K562 (cell line): ENCODE data around the gene TP73. TPM values are rescaled to one million over a fixed set of nuclear protein-coding genes. Genes with fewer than 3 reads are reported as not detected.
A peak's percentile ranks its signal among the peaks of the same experiment; 100 is the strongest.

Experiments used
- ATAC-seq: fragments of 200-7000 bp; cut with Tn5 transposase; 3 replicates; pipeline ENCODE4 v1.9.1; 2020; ENCODE audit warnings: moderate library complexity
- BruUV-seq: library from RNA; stranded (reverse); fragments of 400-500 nt; replicated peaks from 2 replicates; lab custom pipeline; 2021; lab: Mats Ljungman, UMichigan
- CTCF ChIA-PET: fragments of 300-600 bp; formaldehyde crosslinking; extraction: SDS; loops from one replicate; lab custom pipeline; 2021; ENCODE audit warnings: low intra/inter-chr PET ratio; lab: Yijun Ruan, JAX
- POLR2A ChIA-PET: fragments of 300-600, 350-650 bp; sonication (Branson Sonifier 250); formaldehyde crosslinking; extraction: SDS; loops from one replicate; lab custom pipeline; 2021; ENCODE audit warnings: antibody characterized with exemption, inconsistent platforms; lab: Yijun Ruan, JAX
- DNase-seq, 4 experiments: peaks; one replicate each; pipeline versions ENCODE4 v3.0.0 to v3.0.0-alpha.2; 2011 to 2018; ENCODE audit warnings: low spot score in 3 of 4, mixed read lengths in 3 of 4; ENCODE audit errors: extremely low read depth in 1 of 4
- FAIRE-seq: peaks from 2 replicates; lab custom pipeline; 2011; peaks lifted over from hg19 to GRCh38; lab: Jason Lieb, UNC
- H2AFZ ChIP-seq: 2 replicates; pipeline ENCODE4 v1.6.0; 2011; ENCODE audit warnings: low read depth, low read length, control low read depth, inconsistent platforms
- H3K27ac ChIP-seq: fragments of 200-600 bp; 3 replicates; pipeline ENCODE4 v1.8.0; 2011; ENCODE audit warnings: low read depth, mild to moderate bottlenecking, control low read depth, inconsistent platforms, low read length, moderate library complexity, mixed read lengths; ENCODE audit errors: extremely low read depth
- H3K27me3 ChIP-seq, 2 experiments: fragments of 300-600 bp in 1 of 2; 2 replicates in 1 of 2; 3 replicates in 1 of 2; pipeline versions ENCODE4 v1.6.0 to v1.8.0; 2011; ENCODE audit warnings: inconsistent platforms in 2 of 2, low read length in 2 of 2, mild to moderate bottlenecking in 1 of 2, mixed read lengths in 1 of 2, moderate library complexity in 1 of 2; ENCODE audit not compliant: control insufficient read depth in 2 of 2, insufficient read depth in 2 of 2
- H3K36me3 ChIP-seq: fragments of 300-600 bp; 3 replicates; pipeline ENCODE4 v1.8.0; 2011; ENCODE audit warnings: mild to moderate bottlenecking, low read length, inconsistent platforms; ENCODE audit not compliant: control insufficient read depth, insufficient read depth
- H3K4me1 ChIP-seq, 2 experiments: fragments of 200-600 bp in 1 of 2; replicated peaks in 1 of 2; 2 replicates in 1 of 2; 3 replicates in 1 of 2; pipeline versions ENCODE4 v1.5.1 to v1.8.0; 2011; ENCODE audit warnings: inconsistent platforms in 2 of 2, low read length in 2 of 2, mild to moderate bottlenecking in 1 of 2, mixed read lengths in 1 of 2, moderate library complexity in 1 of 2; ENCODE audit not compliant: control insufficient read depth in 2 of 2, insufficient read depth in 2 of 2
- H3K4me2 ChIP-seq: 2 replicates; pipeline ENCODE4 v1.6.1; 2011; ENCODE audit warnings: low read length, control low read depth, inconsistent platforms, mixed read lengths; ENCODE audit not compliant: insufficient read depth
- H3K4me3 ChIP-seq: fragments of 200-600 bp; sonication (generic), shearing (Covaris generic); 2 replicates; pipeline ENCODE4 v1.5.1; 2016; ENCODE audit warnings: control low read depth, inconsistent platforms
- H3K79me2 ChIP-seq: fragments of 200-600 bp; 3 replicates; pipeline ENCODE4 v1.8.0; 2011; ENCODE audit warnings: low read length, inconsistent platforms; ENCODE audit not compliant: control insufficient read depth, insufficient read depth
- H3K9ac ChIP-seq, 2 experiments: 2 replicates each; pipeline versions ENCODE4 v1.6.0 to v1.6.1; 2011; ENCODE audit warnings: low read depth in 2 of 2, low read length in 2 of 2, control low read depth in 1 of 2, inconsistent platforms in 1 of 2, mild to moderate bottlenecking in 1 of 2, mixed read lengths in 1 of 2; ENCODE audit not compliant: insufficient read depth in 1 of 2
- H3K9me1 ChIP-seq: one replicate; pipeline ENCODE4 v1.6.0; 2011; ENCODE audit warnings: inconsistent platforms, mild to moderate bottlenecking, low read length, moderate library complexity; ENCODE audit not compliant: control insufficient read depth, insufficient read depth
- H3K9me3 ChIP-seq: replicated peaks from 2 replicates; pipeline ENCODE4 v1.5.1; 2011; ENCODE audit warnings: low read depth, low read length, inconsistent platforms; ENCODE audit not compliant: control insufficient read depth, insufficient read depth
- H4K20me1 ChIP-seq: replicated peaks from 2 replicates; pipeline ENCODE4 v1.6.1; 2011; ENCODE audit warnings: low read length, inconsistent platforms, mixed read lengths; ENCODE audit not compliant: control insufficient read depth, insufficient read depth
- HDAC1 ChIP-seq, 2 experiments: fragments of 450-650 bp; IDR thresholded peaks; 2 replicates each; pipeline ENCODE4 v1.6.1; 2016 to 2017; ENCODE audit warnings: inconsistent platforms in 1 of 2, mild to moderate bottlenecking in 1 of 2, moderate library complexity in 1 of 2
- HMGN3 ChIP-seq: IDR thresholded peaks from 2 replicates; pipeline ENCODE4 v1.6.1; 2011; ENCODE audit warnings: borderline replicate concordance, low read depth, mild to moderate bottlenecking, mixed read lengths, low read length; ENCODE audit not compliant: insufficient read length; ENCODE audit errors: extremely low read depth
- MAZ ChIP-seq, 2 experiments: fragments of 450-650 bp in 1 of 2; sonication (generic) in 1 of 2; formaldehyde crosslinking; IDR thresholded peaks in 1 of 2; conservative IDR thresholded peaks in 1 of 2; 2 replicates each; pipeline versions ENCODE4 v1.4.0 to v1.5.0; 2020; ENCODE audit warnings: mild to moderate bottlenecking in 1 of 2, missing genetic modification reagents in 1 of 2
- NCOA6 ChIP-seq: fragments of 450-650 bp; IDR thresholded peaks from 2 replicates; pipeline ENCODE4 v1.6.1; 2017; ENCODE audit warnings: mild to moderate bottlenecking
- NR1H2 ChIP-seq: sonication (generic); formaldehyde crosslinking; IDR thresholded peaks from 2 replicates; pipeline ENCODE4 v1.4.0; 2020; ENCODE audit warnings: mild to moderate bottlenecking, missing genetic modification reagents
- POLR2H ChIP-seq: IDR thresholded peaks from 2 replicates; pipeline ENCODE4 v1.6.1; 2016; ENCODE audit warnings: missing genetic modification characterization, low read depth, mild to moderate bottlenecking, control low read depth, missing compliant biosample characterization, moderate library complexity
- RBM14 ChIP-seq: fragments of 200-400 bp; formaldehyde crosslinking; IDR thresholded peaks from 2 replicates; pipeline ENCODE4 v1.6.1; 2018; ENCODE audit warnings: low read depth, mild to moderate bottlenecking, low read length, moderate library complexity, borderline replicate concordance; ENCODE audit not compliant: insufficient read depth
- TEAD4 ChIP-seq, 2 experiments: sonication (generic) in 1 of 2; formaldehyde crosslinking in 1 of 2; IDR thresholded peaks; 2 replicates each; pipeline versions ENCODE4 v1.6.1 to v1.8.0; 2012 to 2022; ENCODE audit warnings: borderline replicate concordance in 1 of 2, inconsistent platforms in 1 of 2, low read length in 1 of 2, mild to moderate bottlenecking in 1 of 2, missing genetic modification reagents in 1 of 2
- THAP7 ChIP-seq: fragments of 250-450 bp; sonication (Bioruptor Pico); IDR thresholded peaks from 2 replicates; pipeline ENCODE4 v1.5.0; 2021
- ZBTB2 ChIP-seq: fragments of 450-650 bp; IDR thresholded peaks from 2 replicates; pipeline ENCODE4 v1.6.1; 2016; ENCODE audit warnings: antibody characterized with exemption
- WGBS: fragments of 100-300 bp; shearing (Covaris generic); methylation state at CpG from one replicate; pipeline ENCODE4 v1.1.6; 2016; ENCODE audit warnings: low coverage, mixed read lengths; ENCODE audit not compliant: insufficient coverage; ENCODE audit errors: missing lambda C conversion rate; 5-methylcytosine and 5-hydroxymethylcytosine counted together
- in situ Hi-C: fragments of 300-500 bp; cut with MboI; formaldehyde crosslinking; loops from 4 replicates; pipeline ENCODE4 v1.15.0; 2018; ENCODE audit warnings: inconsistent platforms, mixed read lengths
- intact Hi-C: fragments of 100-400 bp; cut with micrococcal nuclease; formaldehyde crosslinking; loops from 2 replicates; pipeline ENCODE4 v1.14.2; 2022
- polyA plus RNA-seq, 8 experiments: library from polyadenylated mRNA; depleted of rRNA in 4 of 8; stranded (reverse) in 5 of 8; unstranded in 3 of 8; fragments of >200 nt; fragmentation: Nextera tagmentation in 2 of 8; fragmentation: Illumina TruSeq in 1 of 8; extraction: Ambion mirVana in 2 of 8; extraction: Trizol in 1 of 8; gene quantifications; 2 replicates each; pipeline versions ENCODE4 v1.2.1 to v1.2.3, GENCODE V29; 2011 to 2014; ENCODE audit warnings: inconsistent platforms in 1 of 8, missing spikeins in 1 of 8
- total RNA-seq, 7 experiments: library from RNA; depleted of rRNA in 6 of 7; stranded (reverse); fragments of >200 nt in 6 of 7; fragmentation: Illumina TruSeq in 2 of 7; extraction: Trizol in 2 of 7; gene quantifications; 2 replicates each; pipeline versions ENCODE4 v1.2.1 to v1.2.3, GENCODE V29; 2011 to 2021; ENCODE audit warnings: low replicate concordance in 1 of 7

The TP73 gene
- total and polyA plus RNA-seq, 9 of the 15 experiments (the other 6 are each of a cell fraction or from before 2014, with no cell fraction given): 0.07 to 1.6 (median 0.40) TPM; not detected in 2

GRCh38 chr1:3746389-3746829 is 94.1 kb downstream of the TP73 start:
- POLR2A ChIA-PET: interaction anchor here (0.9 to 1.0 kb wide), 2 partner anchors 17 to 21 kb away, joined by 3 read pairs; no protein-coding TSS in a partner anchor
- intact Hi-C loops: loop anchor here (2.0 kb wide), 1 partner anchor 28 kb away; no protein-coding TSS in a partner anchor
- no TSS peak for BruUV-seq
- Histone ChIP-seq H3K36me3 (peaks cover 37% of the 10 kb centered on the region; the same call in 2 of the 3 replicates), H3K9me3 (no peaks in the 10 kb centered on the region), H3K4me1 (peaks cover 35 to 61% of the 10 kb centered on the region in 2 experiments), H3K4me3 (peak overlapping the region; percentile 72), H3K9ac (peak overlapping the region; percentile 69 to 95), H3K9me1 (peaks cover 9% of the 10 kb centered on the region), H4K20me1 (peaks cover 16% of the 10 kb centered on the region; the same call in 1 of the 2 replicates), H3K4me2 (peak overlapping the region; percentile 87), H3K79me2 (peaks cover 29% of the 10 kb centered on the region), H3K27ac (peak overlapping the region; percentile 47), H2AFZ (peak overlapping the region; percentile 51), H3K27me3 (no peaks in the 10 kb centered on the region)
- FAIRE-seq (no peak), DNase-seq (peak in 1 of 4 experiments; percentile 44), ATAC-seq (peak; percentile 32)
- CTCF ChIA-PET: interaction anchor here (0.6 kb wide), 1 partner anchor 143 kb away, joined by 3 read pairs; no protein-coding TSS in a partner anchor
- WGBS: 6% methylated on average over 35 of the region's 35 CpGs
- in situ Hi-C loops: no loop called here
- TF ChIP-seq MAZ (CRISPR knock-in tag; conservative IDR thresholded peaks at IDR 0.05 in 1 of 2, IDR thresholded peaks at IDR 0.05 in 1 of 2) (peak in 1 of 2 experiments; percentile 36; a peak in 1 of 4 replicates), NR1H2 (CRISPR knock-in tag) (no peak), HDAC1 (IDR thresholded peaks at IDR 0.05) (no peak), THAP7 (no peak), HMGN3 (peak; percentile 10), RBM14 (no peak), POLR2H (tag) (no peak), TEAD4 (IDR thresholded peaks at IDR 0.05; ENCODE audit: low read length) (0 out of 2 replicates have a peak, but pooled peaks have one; percentile 3), TEAD4 (CRISPR knock-in tag; IDR thresholded peaks at IDR 0.05; ENCODE audit: borderline replicate concordance) (no peak), NCOA6 (no peak), ZBTB2 (0 out of 2 replicates have a peak, but pooled peaks have one; percentile 24)
